OCI-LY1 (cell line): ENCODE measurements around the gene MET.

ENCODE experiments used
- H2AFZ ChIP-seq: fragments of 200-600 bp; sonication (generic), shearing (Covaris generic); 2 replicates; pipeline ENCODE4 v1.6.0; 2014; ENCODE audit warnings: antibody characterized with exemption, mild to moderate bottlenecking, low read length
- H3F3A ChIP-seq: fragments of 200-600 bp; sonication (generic), shearing (Covaris generic); 2 replicates; pipeline ENCODE4 v1.6.0; 2014; ENCODE audit warnings: mild to moderate bottlenecking, antibody characterized with exemption, low read length, moderate library complexity; ENCODE audit not compliant: insufficient read depth
- H3K27ac ChIP-seq: fragments of 200-600 bp; sonication (generic); 2 replicates; pipeline ENCODE4 v1.5.1; 2014; ENCODE audit warnings: low read length, mixed run types, mild to moderate bottlenecking, low read depth; ENCODE audit not compliant: poor library complexity, severe bottlenecking
- H3K27me3 ChIP-seq: fragments of 200-600 bp; sonication (generic); 2 replicates; pipeline ENCODE4 v1.6.0; 2014; ENCODE audit warnings: antibody characterized with exemption, mild to moderate bottlenecking, low read length, moderate library complexity; ENCODE audit not compliant: insufficient read depth
- H3K36me3 ChIP-seq: fragments of 200-600 bp; sonication (generic); 2 replicates; pipeline ENCODE4 v1.6.1; 2014; ENCODE audit warnings: mild to moderate bottlenecking, antibody characterized with exemption, low read length, moderate library complexity, mixed read lengths; ENCODE audit not compliant: insufficient read depth
- H3K4me1 ChIP-seq: fragments of 200-600 bp; sonication (generic); 2 replicates; pipeline ENCODE4 v1.5.1; 2014; ENCODE audit warnings: mild to moderate bottlenecking, low read length, moderate library complexity; ENCODE audit not compliant: insufficient read depth, severe bottlenecking
- H3K4me2 ChIP-seq: fragments of 200-600 bp; sonication (generic), shearing (Covaris generic); 2 replicates; pipeline ENCODE4 v1.6.1; 2014; ENCODE audit warnings: low read length
- H3K4me3 ChIP-seq: fragments of 200-600 bp; sonication (generic); 2 replicates; pipeline ENCODE4 v1.5.1; 2014; ENCODE audit warnings: low read length, low read depth, mild to moderate bottlenecking, mixed read lengths; ENCODE audit not compliant: poor library complexity, severe bottlenecking
- H3K79me2 ChIP-seq: fragments of 200-600 bp; shearing (Covaris generic); 2 replicates; pipeline ENCODE4 v1.6.1; 2016; ENCODE audit warnings: mixed run types, low read length, mixed read lengths; ENCODE audit not compliant: insufficient read depth
- H3K9ac ChIP-seq: fragments of 200-600 bp; sonication (generic), shearing (Covaris generic); 2 replicates; pipeline ENCODE4 v1.6.1; 2014; ENCODE audit warnings: mild to moderate bottlenecking, low read length, mixed read lengths
- H3K9me2 ChIP-seq: fragments of 200-600 bp; sonication (generic), shearing (Covaris generic); 2 replicates; pipeline ENCODE4 v1.6.1; 2014; ENCODE audit warnings: low read depth, mild to moderate bottlenecking, low read length, mixed read lengths
- H3K9me3 ChIP-seq: fragments of 200-600 bp; shearing (Covaris generic); 2 replicates; pipeline ENCODE4 v1.6.1; 2014; ENCODE audit warnings: low read length, mixed read lengths
- H4K20me1 ChIP-seq: fragments of 200-600 bp; sonication (generic), shearing (Covaris generic); 2 replicates; pipeline ENCODE4 v1.6.0; 2016; ENCODE audit warnings: mild to moderate bottlenecking, low read length; ENCODE audit not compliant: insufficient read depth
- EZH2 ChIP-seq: fragments of 200-600 bp; sonication (generic), shearing (Covaris generic); IDR thresholded peaks from 2 replicates; pipeline ENCODE4 v1.8.0; 2017; ENCODE audit warnings: borderline replicate concordance, mixed run types, mild to moderate bottlenecking, antibody characterized with exemption, low read length, moderate library complexity, mixed read lengths
- TF ChIP-seq, protein P1 (sequence below): fragments of 200-600 bp; sonication (generic), shearing (Covaris generic); IDR thresholded peaks from 2 replicates; pipeline ENCODE4 v1.5.1; 2017; ENCODE audit warnings: mild to moderate bottlenecking, antibody characterized with exemption, low read length, moderate library complexity, mixed read lengths

The MET gene

DNA sequence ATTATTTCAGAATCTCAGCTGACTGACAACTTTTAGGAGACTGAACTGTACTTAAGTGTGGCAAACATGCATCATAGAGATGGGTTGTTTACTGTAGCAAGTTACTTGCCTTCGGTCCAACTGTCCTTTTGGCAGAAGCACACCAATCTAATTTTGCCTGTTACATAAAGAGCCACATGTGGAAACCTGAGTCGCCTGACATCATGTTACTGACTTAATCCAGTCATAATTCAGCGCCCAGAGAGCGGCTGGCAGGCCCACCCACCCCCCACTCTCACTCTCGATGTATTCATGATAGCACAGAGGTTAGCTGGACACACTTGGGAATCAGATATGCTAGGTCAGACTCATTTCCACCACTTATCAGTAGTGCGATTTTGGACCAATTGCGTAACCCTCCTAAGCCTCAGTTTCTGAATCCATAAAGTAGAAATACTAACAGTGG, 133.1 kb downstream of the MET start:
- TF ChIP-seq, protein P1, sequence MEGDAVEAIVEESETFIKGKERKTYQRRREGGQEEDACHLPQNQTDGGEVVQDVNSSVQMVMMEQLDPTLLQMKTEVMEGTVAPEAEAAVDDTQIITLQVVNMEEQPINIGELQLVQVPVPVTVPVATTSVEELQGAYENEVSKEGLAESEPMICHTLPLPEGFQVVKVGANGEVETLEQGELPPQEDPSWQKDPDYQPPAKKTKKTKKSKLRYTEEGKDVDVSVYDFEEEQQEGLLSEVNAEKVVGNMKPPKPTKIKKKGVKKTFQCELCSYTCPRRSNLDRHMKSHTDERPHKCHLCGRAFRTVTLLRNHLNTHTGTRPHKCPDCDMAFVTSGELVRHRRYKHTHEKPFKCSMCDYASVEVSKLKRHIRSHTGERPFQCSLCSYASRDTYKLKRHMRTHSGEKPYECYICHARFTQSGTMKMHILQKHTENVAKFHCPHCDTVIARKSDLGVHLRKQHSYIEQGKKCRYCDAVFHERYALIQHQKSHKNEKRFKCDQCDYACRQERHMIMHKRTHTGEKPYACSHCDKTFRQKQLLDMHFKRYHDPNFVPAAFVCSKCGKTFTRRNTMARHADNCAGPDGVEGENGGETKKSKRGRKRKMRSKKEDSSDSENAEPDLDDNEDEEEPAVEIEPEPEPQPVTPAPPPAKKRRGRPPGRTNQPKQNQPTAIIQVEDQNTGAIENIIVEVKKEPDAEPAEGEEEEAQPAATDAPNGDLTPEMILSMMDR = no peak
- TF ChIP-seq EZH2 = no peak
- no peaks in the 10 kb centered on the region for H3K9me2 ChIP-seq
- H3K27me3 ChIP-seq = no peaks in the 10 kb centered on the region
- H3K79me2 ChIP-seq = no peaks in the 10 kb centered on the region
- H3F3A ChIP-seq = no peaks in the 10 kb centered on the region
- no peak overlapping the region for H2AFZ ChIP-seq
- H4K20me1 ChIP-seq = no peaks in the 10 kb centered on the region
- no peak overlapping the region for H3K9ac ChIP-seq
- no peaks in the 10 kb centered on the region for H3K4me1 ChIP-seq
- H3K36me3 ChIP-seq = no peaks in the 10 kb centered on the region
- H3K9me3 ChIP-seq = no peaks in the 10 kb centered on the region
- no peak overlapping the region for H3K27ac ChIP-seq
- no peak overlapping the region for H3K4me2 ChIP-seq
- no peak overlapping the region for H3K4me3 ChIP-seq

DNA sequence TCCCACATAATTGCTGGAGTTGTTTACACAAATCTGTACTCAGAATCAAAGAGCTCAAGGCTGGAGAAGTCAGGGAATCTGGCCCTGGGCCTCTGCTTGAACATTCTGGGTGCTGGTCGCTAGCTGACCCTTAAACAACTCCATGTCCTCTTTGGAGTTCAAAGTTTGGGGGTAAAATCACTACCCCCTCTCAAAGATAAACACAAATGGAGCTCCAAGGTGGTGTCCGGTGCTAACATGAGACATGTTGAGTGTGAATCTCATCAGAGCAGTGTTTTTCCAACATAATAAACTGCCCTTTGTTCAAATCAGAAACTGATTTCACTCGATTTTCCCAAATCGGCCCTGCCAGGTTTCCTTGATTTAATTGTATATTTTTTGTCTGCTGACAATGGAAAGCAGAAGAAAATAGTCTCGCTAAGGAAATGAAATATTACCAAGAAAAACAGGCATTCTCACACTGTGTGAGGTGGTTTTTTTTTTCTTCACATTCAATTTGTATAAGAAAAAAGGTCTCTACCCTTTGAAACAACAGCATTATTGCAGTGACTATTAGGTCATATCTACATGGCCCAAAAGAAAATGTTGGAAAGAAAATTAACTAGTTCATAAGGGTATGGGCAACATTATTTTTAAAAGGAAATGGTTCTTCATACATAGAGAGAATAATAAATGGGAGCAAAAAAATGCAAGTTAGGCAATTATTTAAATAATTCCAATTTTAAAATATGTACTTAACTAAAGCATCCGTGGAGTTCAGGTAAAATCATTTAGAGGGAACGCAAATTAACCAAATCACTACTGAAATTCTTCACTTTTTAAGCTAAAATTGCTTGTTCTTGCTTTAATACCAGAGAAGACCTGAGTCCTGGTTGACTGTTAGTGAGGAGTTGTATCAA, 134.3 kb downstream of the MET start:
- no peaks in the 10 kb centered on the region for H3K4me1 ChIP-seq
- no peaks in the 10 kb centered on the region for H3K9me3 ChIP-seq
- no peak overlapping the region for H3K4me3 ChIP-seq
- H4K20me1 ChIP-seq = no peaks in the 10 kb centered on the region
- no peak overlapping the region for H3K27ac ChIP-seq
- no peaks in the 10 kb centered on the region for H3K36me3 ChIP-seq
- H2AFZ ChIP-seq = no peak overlapping the region
- H3K9me2 ChIP-seq = no peaks in the 10 kb centered on the region
- no peak overlapping the region for H3K9ac ChIP-seq
- H3K79me2 ChIP-seq = no peaks in the 10 kb centered on the region
- TF ChIP-seq, protein P1 = no peak
- no peak for TF ChIP-seq EZH2
- no peak overlapping the region for H3K4me2 ChIP-seq
- no peaks in the 10 kb centered on the region for H3K27me3 ChIP-seq
- H3F3A ChIP-seq = no peaks in the 10 kb centered on the region

DNA sequence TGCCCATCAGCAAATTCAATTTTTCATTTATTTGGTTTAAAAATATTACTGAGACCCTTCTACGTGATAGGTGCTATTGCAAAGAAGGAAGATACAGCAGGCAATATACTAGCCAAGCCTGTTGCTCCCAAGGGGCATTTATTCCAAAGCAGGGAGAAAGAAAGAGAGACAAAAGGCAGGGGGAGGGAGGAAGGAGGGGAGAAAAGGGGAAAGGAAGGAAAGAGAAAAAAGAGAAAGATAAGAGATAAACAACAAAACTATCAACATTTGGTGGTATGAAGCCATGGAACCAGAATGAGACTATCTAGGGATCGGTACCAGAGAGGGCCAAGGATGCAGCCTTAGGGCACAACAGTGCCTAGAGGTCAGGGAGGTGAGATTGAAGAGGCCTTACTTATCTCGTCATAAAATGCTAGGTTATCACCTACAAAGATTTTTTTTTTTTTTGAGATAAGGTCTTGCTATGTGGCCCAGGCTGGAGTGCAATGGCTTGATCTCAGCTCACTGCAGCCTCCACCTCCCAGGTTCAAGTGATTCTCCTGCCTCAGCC, 135.1 kb downstream of the MET start:
- Histone ChIP-seq H3K9ac (no peak overlapping the region), H4K20me1 (no peaks in the 10 kb centered on the region), H3K4me3 (no peak overlapping the region), H3F3A (no peaks in the 10 kb centered on the region), H3K9me2 (no peaks in the 10 kb centered on the region), H3K27ac (no peak overlapping the region), H3K79me2 (no peaks in the 10 kb centered on the region), H2AFZ (no peak overlapping the region), H3K27me3 (no peaks in the 10 kb centered on the region), H3K9me3 (no peaks in the 10 kb centered on the region), H3K36me3 (no peaks in the 10 kb centered on the region), H3K4me1 (no peaks in the 10 kb centered on the region), H3K4me2 (no peak overlapping the region)
- TF ChIP-seq EZH2 = no peak
- TF ChIP-seq, protein P1 = no peak
